WI38 (cell line): ENCODE measurements around the gene CDK14.
"Not testable (repeated sequence)": the region's sequence is repeated elsewhere in the genome, so short reads cannot be mapped to it uniquely, and the experiment has no call there.

Experiments
- H3K4me3 ChIP-seq: 2 replicates; pipeline ENCODE4 v1.5.1; 2011; ENCODE audit warnings: low read depth, mild to moderate bottlenecking, control low read depth, low read length
- CTCF ChIP-seq: IDR thresholded peaks from 2 replicates; pipeline ENCODE4 v1.5.1; 2012; ENCODE audit warnings: low read depth, mild to moderate bottlenecking, control low read depth, low read length

CDK14 gene

DNA sequence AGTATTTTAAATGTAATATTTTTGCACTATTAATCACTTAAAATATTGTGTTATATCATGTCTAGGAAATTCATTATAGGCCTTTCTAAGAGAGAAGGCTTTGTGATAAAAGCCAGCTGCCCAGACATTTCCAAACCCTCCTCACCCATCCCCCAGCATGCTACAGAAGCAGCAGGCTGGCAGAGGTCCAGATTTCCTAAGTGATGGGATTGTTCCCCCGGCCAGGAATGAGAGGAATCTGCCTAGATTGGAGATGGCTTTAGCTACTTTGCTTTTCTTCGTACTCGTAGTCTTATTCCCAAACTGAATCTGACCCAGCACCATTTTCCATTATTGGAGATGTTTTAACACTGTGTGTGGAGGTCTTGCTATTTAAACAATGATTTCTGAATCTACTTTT, 29.4 kb downstream of the CDK14 start:
- H3K4me3 ChIP-seq: peak overlapping the region; percentile 19; the same call in 1 of the 2 replicates
- no peak for TF ChIP-seq CTCF

DNA sequence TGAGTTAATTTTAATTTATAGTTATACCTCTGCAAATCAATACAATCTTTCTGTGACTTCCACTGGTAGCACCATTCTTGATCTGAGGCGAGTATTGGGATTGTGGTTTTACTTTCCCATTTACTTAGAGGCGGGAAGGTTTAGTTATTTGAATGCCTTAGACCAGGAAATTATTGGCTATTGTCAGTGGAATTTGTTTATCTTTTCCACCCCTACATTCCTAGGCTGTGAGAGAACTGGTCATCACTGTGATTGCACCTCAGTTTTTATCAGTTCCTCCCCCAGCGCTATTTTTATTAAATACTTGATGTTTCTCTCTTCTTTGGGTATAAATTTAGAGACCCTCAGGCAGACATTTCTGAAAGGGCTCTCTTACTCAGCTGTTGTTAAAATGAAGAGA, 29.9 kb downstream of the CDK14 start:
- no peak overlapping the region; the same call in 1 of the 2 replicates for H3K4me3 ChIP-seq

DNA sequence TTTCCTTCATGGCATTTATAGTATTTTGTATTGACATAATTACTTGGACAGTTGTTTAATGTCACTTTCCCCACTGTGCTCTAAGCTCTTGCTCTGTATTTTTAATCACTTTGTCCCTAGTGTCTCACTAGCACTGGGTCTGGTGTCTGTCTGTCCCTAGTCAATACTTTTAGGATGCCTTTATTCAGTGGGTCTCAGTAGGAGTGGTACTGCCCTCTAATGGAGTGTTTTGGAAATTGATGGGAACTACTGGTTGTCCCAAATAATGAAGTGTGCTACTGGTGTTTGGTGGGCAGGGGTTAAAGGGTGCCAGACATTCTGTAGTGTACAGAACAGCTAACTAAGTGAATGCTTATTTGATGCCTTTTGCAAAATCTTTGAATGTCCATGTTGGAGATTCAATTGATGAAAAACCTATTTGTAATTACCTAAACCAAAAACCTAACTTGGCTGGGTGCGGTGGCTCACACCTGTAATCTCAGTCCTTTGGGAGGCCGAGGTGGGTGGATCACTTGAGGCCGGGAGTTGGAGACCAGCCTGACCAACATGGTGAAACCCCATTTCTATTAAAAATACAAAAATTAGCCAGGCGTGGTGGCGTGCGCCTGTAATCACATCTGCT, 33.3 kb downstream of the CDK14 start:
- H3K4me3 ChIP-seq: no peak overlapping the region
- TF ChIP-seq CTCF: peak; percentile 57

More for the DNA sequence above, 29.9 kb downstream of the CDK14 start:
- TF ChIP-seq CTCF: no peak

GRCh38 chr7:90631502-90631901, 35.4 kb downstream of the CDK14 start:
- no peak overlapping the region for H3K4me3 ChIP-seq
- TF ChIP-seq CTCF: no peak

- not testable (repeated sequence) for H3K4me3 ChIP-seq
Measured at GRCh38 chr7:90639683-90640082, 43.6 kb downstream of the CDK14 start.

DNA sequence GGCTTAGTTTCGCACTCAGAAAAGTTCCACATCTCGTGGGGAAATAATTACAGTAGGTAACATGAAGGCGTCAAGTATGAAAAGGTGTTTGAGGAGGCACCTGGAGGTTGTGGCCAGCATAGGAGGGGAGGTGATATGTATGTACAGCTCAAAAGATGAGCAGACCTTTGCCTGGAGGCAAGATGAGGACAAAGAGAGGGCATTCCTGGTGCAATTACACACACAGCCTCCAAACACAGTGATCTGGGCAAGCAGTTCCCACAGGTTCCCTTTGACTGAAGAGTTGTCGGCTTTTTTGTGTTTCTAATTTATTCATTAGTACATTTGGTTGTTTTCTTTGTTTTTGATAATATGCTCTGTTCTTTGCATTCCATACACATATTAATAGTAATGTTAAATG, 46.9 kb downstream of the CDK14 start:
- TF ChIP-seq CTCF: no peak
- no peak overlapping the region for H3K4me3 ChIP-seq

DNA sequence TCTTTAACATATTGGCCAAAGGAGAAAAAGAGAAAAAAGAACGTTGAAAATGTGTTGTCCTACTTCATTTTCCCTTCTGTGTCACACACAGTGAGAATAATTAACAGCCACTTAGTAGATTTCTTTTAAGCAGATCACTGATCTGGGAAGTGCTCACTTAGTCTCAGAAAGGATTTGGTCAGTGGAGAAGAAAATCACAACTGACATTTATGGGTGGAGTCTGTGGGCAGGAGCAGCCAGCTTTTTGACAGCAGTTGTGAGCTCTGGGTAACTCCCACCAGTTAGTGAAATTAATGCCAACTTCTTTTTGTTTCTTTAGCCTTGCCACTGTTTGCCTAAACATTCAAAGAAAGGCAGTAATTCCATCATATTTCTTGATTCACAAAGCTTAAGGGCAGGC, 49.7 kb downstream of the CDK14 start:
- no peak overlapping the region for H3K4me3 ChIP-seq
- no peak for TF ChIP-seq CTCF

- no peak for TF ChIP-seq CTCF
- H3K4me3 ChIP-seq: no peak overlapping the region
Measured at GRCh38 chr7:90648107-90648506, 52.0 kb downstream of the CDK14 start.
